Colonic mucosa (tissue), 4 donors: ENCODE measurements around the gene FAT1. TPM values are rescaled to one million over a fixed set of nuclear protein-coding genes. Genes with fewer than 3 reads are reported as not detected.

ENCODE experiments used
- DNase-seq: peaks from one replicate; pipeline ENCODE4 v3.0.0-alpha.2; 2020
- H3K27ac ChIP-seq: fragments of 200-600 bp; one replicate; pipeline ENCODE4 v1.8.0; 2021
- H3K27me3 ChIP-seq: fragments of 200-600 bp; one replicate; pipeline ENCODE4 v1.8.0; 2021
- H3K36me3 ChIP-seq: fragments of 200-600 bp; one replicate; pipeline ENCODE4 v1.8.0; 2021
- H3K4me1 ChIP-seq: fragments of 200-600 bp; one replicate; pipeline ENCODE4 v1.8.0; 2021; ENCODE audit warnings: mild to moderate bottlenecking
- H3K4me3 ChIP-seq: fragments of 200-600 bp; one replicate; pipeline ENCODE4 v1.8.0; 2021
- H3K9ac ChIP-seq, 2 donors: one replicate each; pipeline ENCODE4 v1.7.0; 2013; ENCODE audit warnings: control low read depth in 2 of 2, low read depth in 2 of 2, low read length in 2 of 2
- H3K9me3 ChIP-seq: fragments of 200-600 bp; one replicate; pipeline ENCODE4 v1.8.0; 2021
- CTCF ChIP-seq: fragments of 200-600 bp; IDR thresholded peaks from one replicate; pipeline ENCODE4 v1.8.0; 2022; ENCODE audit warnings: antibody characterized with exemption, mild to moderate bottlenecking
- intact Hi-C: fragments of 100-400 bp; cut with DNase I; formaldehyde crosslinking; loops from one replicate; pipeline ENCODE4 v1.14.1; 2022
- total RNA-seq, 2 donors: library from RNA; stranded (reverse); fragmentation: NEBNext Ultra II Directional in 1 of 2; extraction: Animal tissue kit (Norgen Biotek cat#: 25700) in 1 of 2; gene quantifications; one replicate each; pipeline ENCODE4 v1.2.1, GENCODE V29; 2021
- donor health status: healthy.
- donor health status: DM: no; HTN: no; CAD: no.
- donor health status: DM: no; HTN: no; CAD: no.

Gene FAT1
- total RNA-seq, 2 donors from 2014 or later, result 243 to 300 TPM

GRCh38 chr4:186581421-186581820 is 142.2 kb downstream of the FAT1 start:
- Histone ChIP-seq H3K4me1 (no peaks in the 10 kb centered on the region), H3K4me3 (no peak overlapping the region), H3K36me3 (no peaks in the 10 kb centered on the region), H3K27me3 (no peaks in the 10 kb centered on the region), H3K9ac (no peak overlapping the region), H3K27ac (no peak overlapping the region), H3K9me3 (no peaks in the 10 kb centered on the region)
- no peak for TF ChIP-seq CTCF
- intact Hi-C loops, result no loop called here
- no peak for DNase-seq

- intact Hi-C loops, result no loop called here
Observed at GRCh38 chr4:186580669-186581068, 143.0 kb downstream of the FAT1 start.

GRCh38 chr4:186570193-186570996 is 153.3 kb downstream of the FAT1 start:
- H3K9me3 ChIP-seq, result no peaks in the 10 kb centered on the region
- H3K27ac ChIP-seq, result peak overlapping the region; percentile 82
- no peaks in the 10 kb centered on the region for H3K36me3 ChIP-seq
- TF ChIP-seq CTCF, result no peak
- DNase-seq, result peak; percentile 64
- H3K4me1 ChIP-seq, result peaks cover 4% of the 10 kb centered on the region
- intact Hi-C loops, result no loop called here
- H3K4me3 ChIP-seq, result peak overlapping the region; percentile 12
- H3K27me3 ChIP-seq, result no peaks in the 10 kb centered on the region
- H3K9ac ChIP-seq, result peak overlapping the region in 1 of 2 donors; percentile 75

More at GRCh38 chr4:186580669-186581068, 143.0 kb downstream of the FAT1 start:
- Histone ChIP-seq H3K9ac (no peak overlapping the region), H3K4me3 (no peak overlapping the region), H3K36me3 (no peaks in the 10 kb centered on the region), H3K4me1 (no peaks in the 10 kb centered on the region), H3K27ac (no peak overlapping the region), H3K9me3 (no peaks in the 10 kb centered on the region), H3K27me3 (no peaks in the 10 kb centered on the region)
- TF ChIP-seq CTCF, result no peak
- DNase-seq, result no peak

- Histone ChIP-seq H3K27me3 (no peaks in the 10 kb centered on the region), H3K9ac (peak overlapping the region in 1 of 2 donors; percentile 75), H3K9me3 (no peaks in the 10 kb centered on the region), H3K27ac (peak overlapping the region; percentile 82), H3K4me1 (peaks cover 4% of the 10 kb centered on the region), H3K36me3 (no peaks in the 10 kb centered on the region), H3K4me3 (peak overlapping the region; percentile 12)
- intact Hi-C loops, result no loop called here
- no peak for TF ChIP-seq CTCF
- DNase-seq, result no peak
Observed at GRCh38 chr4:186569533-186570192, 154.0 kb downstream of the FAT1 start.

GRCh38 chr4:186566068-186566467 is 157.6 kb downstream of the FAT1 start:
- no peaks in the 10 kb centered on the region for H3K27me3 ChIP-seq
- TF ChIP-seq CTCF, result no peak
- no peak overlapping the region for H3K27ac ChIP-seq
- no peak overlapping the region for H3K4me3 ChIP-seq
- H3K9ac ChIP-seq, result no peak overlapping the region
- peaks cover 4% of the 10 kb centered on the region for H3K4me1 ChIP-seq
- DNase-seq, result no peak
- H3K9me3 ChIP-seq, result no peaks in the 10 kb centered on the region
- no peaks in the 10 kb centered on the region for H3K36me3 ChIP-seq
- intact Hi-C loops, result no loop called here
